ENCODE results near the gene HS3ST5.
"Not testable (repeated sequence)": the region's sequence is repeated elsewhere in the genome, so short reads cannot be mapped to it uniquely, and the experiment has no call there.

Gene HS3ST5

DNA sequence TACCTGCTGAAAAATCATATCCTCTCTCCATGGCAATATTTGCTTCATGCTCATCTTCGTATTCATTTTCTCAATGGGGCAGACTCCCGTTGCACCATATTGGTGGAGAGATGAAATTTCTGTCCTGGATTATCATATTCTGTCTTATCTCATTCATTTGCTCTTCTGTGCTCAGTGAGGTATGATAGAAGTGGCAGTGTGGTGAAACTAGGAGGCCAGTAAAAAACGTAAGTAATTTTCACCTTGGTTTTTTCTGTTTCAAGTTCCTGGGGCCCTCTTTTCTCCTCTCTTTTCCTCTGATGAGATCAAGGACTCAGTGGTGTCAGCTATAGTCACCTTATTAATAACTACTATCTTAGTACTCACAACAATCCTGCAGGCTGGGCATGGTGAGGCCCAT lies 189.4 kb downstream of the HS3ST5 start:
- no peak for DNase-seq (ENCODE audit: low read depth in 2 of 2)

DNA sequence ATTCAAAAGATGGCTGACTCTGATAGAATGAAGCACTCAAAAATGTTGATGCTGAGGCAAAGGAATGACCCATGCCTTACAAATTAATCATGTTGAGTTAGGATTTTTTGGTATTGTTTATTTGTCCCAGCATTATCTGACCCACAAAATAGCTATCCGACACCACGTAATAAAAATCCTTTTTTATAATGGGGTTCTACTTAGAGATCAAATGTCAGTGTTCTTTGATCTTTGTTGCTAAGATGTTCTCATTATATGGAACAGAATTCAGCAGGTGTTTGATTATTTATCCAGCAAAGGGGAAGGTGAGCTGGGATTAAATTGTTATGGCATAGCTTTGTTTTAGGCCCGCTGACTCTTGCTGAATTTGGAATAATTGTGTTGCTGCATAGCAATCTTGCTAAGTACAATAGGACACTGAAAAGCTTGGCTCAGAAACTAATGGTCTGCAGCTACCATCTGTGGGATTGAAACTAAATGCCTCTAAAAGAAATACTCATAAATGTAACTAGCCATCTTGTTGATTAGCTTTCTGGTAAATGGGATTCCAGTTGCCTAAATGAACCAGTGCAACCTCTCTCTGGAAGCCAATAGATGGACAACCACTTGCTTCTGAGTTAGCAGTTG lies 191.6 kb downstream of the HS3ST5 start:
- DNase-seq (ENCODE audit: low read depth in 2 of 2), result no peak

- DNase-seq (ENCODE audit: low read depth in 2 of 2), result not testable (repeated sequence)
These were observed 193.6 kb downstream of the HS3ST5 start for GRCh38 chr6:114149182-114149581.

DNA sequence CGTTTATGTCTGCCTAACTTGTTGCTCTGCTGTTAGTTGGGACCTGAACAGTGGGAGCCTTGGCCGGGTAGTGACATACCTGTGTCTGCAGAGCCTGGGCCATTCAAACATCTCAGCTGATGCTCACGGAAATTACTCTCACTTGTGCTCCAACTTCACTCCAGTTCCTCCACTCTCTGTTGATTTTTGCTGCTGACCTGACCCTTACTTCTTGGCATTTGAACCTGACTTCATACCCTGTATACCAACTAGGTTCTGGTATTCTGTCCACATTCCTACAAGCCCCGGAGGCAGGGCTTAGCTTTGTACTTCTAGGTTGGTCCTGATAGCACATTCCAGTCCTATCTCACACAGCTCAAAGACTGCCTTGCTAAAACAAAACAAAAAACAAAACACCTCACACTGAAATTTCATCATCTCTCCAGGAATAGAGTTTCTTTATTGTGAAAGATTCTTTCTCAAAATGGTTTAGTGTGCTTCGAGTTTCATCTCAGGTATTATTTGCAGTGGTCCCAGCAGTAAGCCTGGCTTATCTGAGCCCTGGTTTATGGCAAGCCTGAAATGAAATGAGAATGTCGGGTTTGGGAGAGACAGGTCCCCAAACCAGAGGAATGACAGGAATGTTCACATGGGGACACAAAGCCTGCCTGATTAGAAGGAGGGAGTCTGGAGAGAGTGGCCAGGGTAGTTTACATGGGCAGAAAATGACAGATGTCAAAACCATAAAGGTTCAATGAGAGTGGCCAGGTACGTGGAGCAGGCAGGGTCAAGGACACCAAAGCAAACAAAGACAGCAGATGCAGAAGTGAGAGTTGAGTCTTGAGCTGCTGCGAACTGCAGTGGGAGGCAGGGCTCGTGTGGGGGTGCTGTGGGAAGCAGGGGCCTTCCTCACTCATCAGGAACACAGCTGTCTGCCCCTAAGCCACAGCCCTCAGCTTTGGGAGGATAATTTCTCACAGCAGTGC lies 197.7 kb downstream of the HS3ST5 start:
- DNase-seq (ENCODE audit: low read depth in 2 of 2), result no peak

DNA sequence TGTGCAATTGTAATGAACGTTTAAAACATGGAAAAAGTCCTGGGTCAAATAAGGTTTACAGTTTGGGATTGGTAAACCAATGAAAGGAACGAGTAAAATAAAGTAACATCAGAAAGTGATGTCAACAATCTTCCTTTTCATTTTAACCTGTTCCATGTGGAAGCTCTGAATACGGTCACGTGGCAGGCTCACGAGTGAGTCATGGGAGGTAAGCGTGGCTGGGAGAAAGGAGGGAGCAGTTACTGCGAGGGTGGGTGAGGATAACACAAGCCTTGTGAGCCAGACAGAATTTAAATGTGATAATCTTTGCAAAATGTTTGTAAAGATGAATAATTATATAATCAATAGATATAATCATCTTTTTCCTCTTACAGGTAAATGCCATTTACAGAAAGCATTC lies 200.6 kb downstream of the HS3ST5 start:
- DNase-seq (ENCODE audit: low read depth in 2 of 2), result no peak

GRCh38 chr6:114140416-114140815 lies 202.4 kb downstream of the HS3ST5 start:
- no peak for DNase-seq (ENCODE audit: low read depth in 2 of 2)

DNA sequence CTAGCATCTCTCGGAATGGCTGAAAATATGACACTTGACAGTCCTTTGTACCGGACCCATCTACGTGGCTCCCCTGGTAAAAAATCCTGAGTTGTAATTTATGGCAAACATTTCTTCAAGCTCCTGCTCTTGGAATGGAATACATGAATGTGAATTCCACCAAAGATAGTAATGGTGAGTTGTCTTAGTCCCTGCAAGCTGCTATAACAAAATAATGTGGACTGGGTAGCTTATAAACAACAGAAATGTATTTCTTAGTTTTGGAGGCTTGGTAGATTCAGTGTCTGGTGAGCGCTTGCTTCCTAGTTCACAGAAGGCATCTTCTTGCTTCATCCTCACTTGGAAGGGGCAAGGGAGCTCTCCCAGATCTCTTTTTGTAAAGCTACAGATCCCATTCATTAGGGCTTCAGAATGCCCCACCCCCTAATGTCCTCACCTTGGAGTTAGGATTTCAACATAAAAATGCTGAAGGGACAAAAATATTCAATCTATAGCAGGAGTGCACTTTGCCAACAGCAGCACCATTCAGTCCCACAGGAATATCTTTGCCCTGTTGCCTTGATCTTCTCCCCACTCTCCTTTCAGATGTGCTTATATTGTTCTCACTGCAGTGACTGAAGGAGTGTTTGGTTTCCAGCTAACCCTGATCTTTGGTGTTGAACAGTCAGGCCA lies 204.1 kb downstream of the HS3ST5 start:
- no peak for DNase-seq (ENCODE audit: low read depth in 2 of 2)

GRCh38 chr6:114135363-114135971 lies 207.4 kb downstream of the HS3ST5 start:
- DNase-seq (ENCODE audit: low read depth in 2 of 2), result no peak

DNA sequence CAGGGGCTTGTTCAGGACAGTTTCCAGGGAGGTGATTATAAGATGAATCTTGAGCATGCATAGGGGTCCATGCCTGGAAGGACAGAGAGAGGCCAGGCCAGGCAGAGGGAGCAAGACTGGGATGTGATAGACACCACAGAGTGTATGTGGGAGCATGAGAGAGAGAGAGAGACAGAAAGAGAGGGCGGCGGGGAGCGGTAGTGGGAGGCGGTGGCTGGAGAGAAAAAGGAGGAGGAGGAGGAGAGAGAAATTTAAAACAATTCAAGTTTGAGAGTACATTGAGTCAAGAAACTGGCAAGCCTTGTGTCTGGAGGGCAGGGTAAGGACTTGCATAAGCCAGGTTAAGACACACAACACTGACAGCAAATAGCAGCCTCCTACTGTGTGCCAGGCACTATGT lies 209.0 kb downstream of the HS3ST5 start:
- DNase-seq (ENCODE audit: low read depth in 2 of 2), result no peak

DNA sequence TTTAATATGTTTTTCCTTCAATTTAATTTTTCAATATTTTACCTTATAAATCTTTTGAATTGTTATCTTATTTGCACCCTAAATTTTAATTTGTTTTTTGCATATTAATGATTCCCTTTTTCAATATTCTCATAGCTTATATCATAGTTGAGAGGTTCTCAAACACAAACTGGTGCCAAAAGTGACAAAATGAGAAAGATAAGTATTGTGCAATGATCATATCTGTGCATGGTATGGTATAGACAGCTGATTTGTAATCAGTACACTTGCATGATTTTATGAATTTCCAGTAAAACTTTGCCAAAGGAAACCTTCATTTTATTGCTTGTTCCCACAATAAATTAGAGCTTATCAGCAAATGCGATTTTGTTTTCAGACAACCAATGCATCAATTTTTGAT lies 210.9 kb downstream of the HS3ST5 start:
- no peak for DNase-seq (ENCODE audit: low read depth in 2 of 2)

- no peak for DNase-seq (ENCODE audit: low read depth in 2 of 2)
These were observed 217.2 kb downstream of the HS3ST5 start for GRCh38 chr6:114125576-114125975.

GRCh38 chr6:114121913-114122662 lies 220.7 kb downstream of the HS3ST5 start:
- DNase-seq (ENCODE audit: low read depth in 2 of 2), result no peak

DNA sequence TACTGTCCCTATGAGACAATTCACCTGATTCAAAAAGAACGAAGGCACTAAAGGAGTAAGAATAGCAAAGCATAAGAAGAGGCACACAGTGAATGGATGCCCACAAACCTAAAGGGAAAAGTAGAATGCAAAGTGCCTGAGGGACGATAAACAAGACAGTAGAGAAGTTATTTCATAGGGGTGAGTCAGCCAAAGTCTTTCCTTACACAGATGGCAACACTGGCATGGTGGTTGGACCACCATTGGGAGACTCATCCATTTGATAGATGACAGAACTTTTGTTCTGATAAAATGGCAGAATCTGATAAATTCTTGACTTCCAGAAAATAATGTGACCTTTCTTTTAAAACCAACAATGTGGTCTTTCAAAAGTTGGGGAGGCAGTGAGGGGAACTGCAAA lies 223.8 kb downstream of the HS3ST5 start:
- DNase-seq (ENCODE audit: low read depth in 2 of 2), result no peak

GRCh38 chr6:114115652-114116051 lies 227.2 kb downstream of the HS3ST5 start:
- no peak for DNase-seq (ENCODE audit: low read depth in 2 of 2)

GRCh38 chr6:114108119-114109002 lies 234.5 kb downstream of the HS3ST5 start:
- DNase-seq (ENCODE audit: low read depth in 2 of 2), result no peak

DNA sequence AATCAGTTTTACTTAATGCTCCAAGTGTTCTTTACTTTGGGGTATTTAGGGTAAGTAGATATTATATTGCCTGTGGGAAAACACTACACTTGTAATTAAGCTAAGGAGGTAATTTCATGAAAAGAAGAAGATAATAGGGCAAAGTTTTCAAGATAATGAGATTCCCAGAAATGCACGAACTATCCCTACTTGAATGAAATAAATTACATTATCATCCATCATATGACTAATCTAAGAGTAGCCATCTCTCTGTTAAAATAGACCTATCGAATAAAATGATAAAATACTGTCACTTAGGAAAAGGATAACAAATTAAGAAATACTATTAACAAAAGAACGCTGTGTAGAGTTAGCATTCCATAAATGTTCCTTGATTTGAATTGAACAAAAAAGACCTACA lies 236.8 kb downstream of the HS3ST5 start:
- DNase-seq (ENCODE audit: low read depth in 2 of 2), result no peak

DNA sequence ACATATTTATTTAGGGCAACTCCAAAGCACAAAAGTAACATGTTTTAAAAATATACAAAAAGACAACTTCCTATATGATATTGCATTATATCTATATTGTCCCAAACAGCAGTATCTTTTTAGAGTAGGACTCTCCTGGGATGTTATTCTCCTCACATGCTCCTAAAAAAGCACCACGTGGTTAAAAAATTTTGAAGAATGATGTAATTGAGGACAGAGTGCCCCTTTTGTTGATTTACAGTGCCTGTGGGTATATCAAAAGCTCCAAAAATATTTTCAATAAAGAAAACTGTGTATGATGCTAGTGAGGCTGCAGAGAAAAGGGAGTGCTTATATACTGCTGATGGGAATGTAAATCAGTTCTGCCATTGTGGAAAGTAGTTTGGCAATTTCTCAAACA lies 241.6 kb downstream of the HS3ST5 start:
- no peak for DNase-seq (ENCODE audit: low read depth in 2 of 2)

GRCh38 chr6:114100215-114100994 lies 242.4 kb downstream of the HS3ST5 start:
- no peak for DNase-seq (ENCODE audit: low read depth in 2 of 2)

GRCh38 chr6:114096561-114097172 lies 246.2 kb downstream of the HS3ST5 start:
- no peak for DNase-seq (ENCODE audit: low read depth in 2 of 2)
